Measurements from ENCODE around the gene MAGEA4. TPM values are rescaled to one million over a fixed set of nuclear protein-coding genes. Genes with fewer than 3 reads are reported as not detected.

The MAGEA4 gene
- total RNA-seq: not detected

GRCh38 chrX:151912780-151913179 is at the start of gene MAGEA4:
TSS of gene MAGEA4 (plus strand) at chrX:151912889. CDS start at chrX:151923665, 10,776 bp downstream.
- no peak for TF ChIP-seq POLR2AphosphoS5 (IDR thresholded peaks at IDR 0.05)
- no peak for TF ChIP-seq POLR2A (IDR thresholded peaks at IDR 0.05)
- TF ChIP-seq EP300 (IDR thresholded peaks at IDR 0.05; ENCODE audit: low read depth): no peak
- TF ChIP-seq CTCF (IDR thresholded peaks at IDR 0.05): no peak
- no peak within 1 kb of the TSS for H3K27ac ChIP-seq
- no peaks in the 10 kb centered on the region for H3K9me3 ChIP-seq
- intact Hi-C loops (cut with DNase I; ENCODE audit: low total_unique reads): no loop called here
- no peak for DNase-seq
- no peaks in the 10 kb centered on the region for H3K4me1 ChIP-seq
- 94% methylated on average over 8 of the region's 11 CpGs; no CpG with 5 or more reads in 1 of the 2 donors for WGBS, 2 donors (ENCODE audit: low coverage in 1 of 2)
- in situ Hi-C loops (cut with MboI; ENCODE audit: low pct_ligation_motif_present in 1 of 4, low pct_unique_long_range_greater_than_20kb in 1 of 4, low sequenced_read_pairs in 3 of 4): no loop called here
- no peaks in the 10 kb centered on the region for H3K36me3 ChIP-seq
- no peaks in the 10 kb centered on the region for H3K27me3 ChIP-seq
- H3K4me3 ChIP-seq: no peak within 1 kb of the TSS

- 67% methylated on average over 1 of the region's 1 CpG for WGBS, 2 donors (ENCODE audit: low coverage in 1 of 2)
- Histone ChIP-seq H3K9me3 (no peaks in the 10 kb centered on the region), H3K27ac (no peak overlapping the region), H3K36me3 (no peaks in the 10 kb centered on the region), H3K27me3 (no peaks in the 10 kb centered on the region), H3K4me1 (no peaks in the 10 kb centered on the region), H3K4me3 (no peak overlapping the region)
- in situ Hi-C loops (cut with MboI; ENCODE audit: low pct_ligation_motif_present in 1 of 4, low pct_unique_long_range_greater_than_20kb in 1 of 4, low sequenced_read_pairs in 3 of 4) (no loop called here), intact Hi-C loops (cut with DNase I; ENCODE audit: low total_unique reads) (no loop called here)
- no peak for DNase-seq
- TF ChIP-seq CTCF (IDR thresholded peaks at IDR 0.05) (no peak), POLR2AphosphoS5 (IDR thresholded peaks at IDR 0.05) (no peak), POLR2A (IDR thresholded peaks at IDR 0.05) (no peak), EP300 (IDR thresholded peaks at IDR 0.05; ENCODE audit: low read depth) (no peak)
These were observed 42.1 kb upstream of the MAGEA4 start for GRCh38 chrX:151870602-151871001.

GRCh38 chrX:151871244-151871643 is 41.4 kb upstream of the MAGEA4 start:
- no peak for DNase-seq
- TF ChIP-seq POLR2AphosphoS5 (IDR thresholded peaks at IDR 0.05): no peak
- no peak for TF ChIP-seq CTCF (IDR thresholded peaks at IDR 0.05)
- no peak for TF ChIP-seq EP300 (IDR thresholded peaks at IDR 0.05; ENCODE audit: low read depth)
- TF ChIP-seq POLR2A (IDR thresholded peaks at IDR 0.05): no peak
- intact Hi-C loops (cut with DNase I; ENCODE audit: low total_unique reads): no loop called here
- 63% methylated on average over 3 of the region's 3 CpGs; no CpG with 5 or more reads in 1 of the 2 donors for WGBS, 2 donors (ENCODE audit: low coverage in 1 of 2)
- Histone ChIP-seq H3K27me3 (no peaks in the 10 kb centered on the region), H3K4me1 (no peaks in the 10 kb centered on the region), H3K27ac (no peak overlapping the region), H3K36me3 (no peaks in the 10 kb centered on the region), H3K9me3 (no peaks in the 10 kb centered on the region), H3K4me3 (no peak overlapping the region)
- in situ Hi-C loops (cut with MboI; ENCODE audit: low pct_ligation_motif_present in 1 of 4, low pct_unique_long_range_greater_than_20kb in 1 of 4, low sequenced_read_pairs in 3 of 4): no loop called here

GRCh38 chrX:151873096-151873495 is 39.6 kb upstream of the MAGEA4 start:
- H3K27me3 ChIP-seq: no peaks in the 10 kb centered on the region
- H3K36me3 ChIP-seq: no peaks in the 10 kb centered on the region
- TF ChIP-seq CTCF (IDR thresholded peaks at IDR 0.05) (no peak), POLR2AphosphoS5 (IDR thresholded peaks at IDR 0.05) (no peak), EP300 (IDR thresholded peaks at IDR 0.05; ENCODE audit: low read depth) (no peak), POLR2A (IDR thresholded peaks at IDR 0.05) (no peak)
- WGBS, 2 donors (ENCODE audit: low coverage in 1 of 2): 54% methylated on average over 2 of the region's 2 CpGs; no CpG with 5 or more reads in 1 of the 2 donors
- no peak overlapping the region for H3K4me3 ChIP-seq
- DNase-seq: no peak
- no peak overlapping the region for H3K27ac ChIP-seq
- in situ Hi-C loops (cut with MboI; ENCODE audit: low pct_ligation_motif_present in 1 of 4, low pct_unique_long_range_greater_than_20kb in 1 of 4, low sequenced_read_pairs in 3 of 4): no loop called here
- H3K4me1 ChIP-seq: no peaks in the 10 kb centered on the region
- H3K9me3 ChIP-seq: no peaks in the 10 kb centered on the region
- intact Hi-C loops (cut with DNase I; ENCODE audit: low total_unique reads): no loop called here

Data from transverse colon (tissue), 4 donors.